Neuron (in vitro differentiated cells): ENCODE measurements around the gene SLC25A18.

Experiments
- H2AFZ ChIP-seq: one replicate; pipeline ENCODE4 v1.6.1; 2013; ENCODE audit warnings: low read depth, mild to moderate bottlenecking, inconsistent platforms, low read length, moderate library complexity
- H3K27me3 ChIP-seq: one replicate; pipeline ENCODE4 v1.6.1; 2013; ENCODE audit warnings: low read length; ENCODE audit not compliant: insufficient read depth
- H3K36me3 ChIP-seq: one replicate; pipeline ENCODE4 v1.6.1; 2013; ENCODE audit warnings: low read length; ENCODE audit not compliant: insufficient read depth
- H3K4me1 ChIP-seq: one replicate; pipeline ENCODE4 v1.6.1; 2013; ENCODE audit warnings: low read length; ENCODE audit not compliant: insufficient read depth
- H3K4me3 ChIP-seq: 2 replicates; pipeline ENCODE4 v1.5.1; 2013; ENCODE audit warnings: mild to moderate bottlenecking, low read length, moderate library complexity
- H3K9me3 ChIP-seq: one replicate; pipeline ENCODE4 v1.6.1; 2013; ENCODE audit warnings: low read length

SLC25A18 gene

DNA sequence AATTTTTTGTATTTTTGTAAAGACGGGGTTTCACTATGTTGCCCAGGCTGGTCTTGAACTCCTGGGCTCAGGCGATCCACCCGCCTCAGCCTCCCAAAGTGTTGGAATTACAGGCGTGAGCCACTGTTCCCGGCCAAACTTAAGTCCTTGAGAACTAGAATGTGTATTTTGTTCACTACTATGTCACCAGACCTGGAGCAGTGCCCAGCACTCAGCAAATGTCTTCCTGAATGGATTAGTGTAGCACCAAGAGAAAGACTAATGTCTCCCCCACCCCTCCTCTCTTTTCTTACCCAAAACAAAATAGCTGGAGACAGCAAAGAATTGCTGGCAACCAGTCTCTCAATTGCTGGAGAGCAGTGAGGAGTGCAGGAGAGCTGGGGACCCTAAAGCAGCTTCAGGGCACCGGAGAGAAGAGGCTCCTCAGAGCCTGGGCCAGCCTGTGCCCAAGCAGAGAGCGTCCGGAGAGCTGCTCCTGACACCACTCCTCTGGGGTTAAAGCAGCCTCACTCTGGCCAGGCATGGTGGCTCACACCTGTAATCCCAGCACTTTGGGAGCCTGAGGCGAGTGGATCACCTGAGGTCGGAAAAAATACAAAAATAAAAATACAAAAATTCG is 14.9 kb downstream of the SLC25A18 start:
- Histone ChIP-seq H3K36me3 (no peaks in the 10 kb centered on the region), H3K27me3 (no peaks in the 10 kb centered on the region), H3K4me1 (peaks cover 13% of the 10 kb centered on the region), H3K4me3 (no peak overlapping the region), H3K9me3 (no peaks in the 10 kb centered on the region), H2AFZ (no peak overlapping the region)

DNA sequence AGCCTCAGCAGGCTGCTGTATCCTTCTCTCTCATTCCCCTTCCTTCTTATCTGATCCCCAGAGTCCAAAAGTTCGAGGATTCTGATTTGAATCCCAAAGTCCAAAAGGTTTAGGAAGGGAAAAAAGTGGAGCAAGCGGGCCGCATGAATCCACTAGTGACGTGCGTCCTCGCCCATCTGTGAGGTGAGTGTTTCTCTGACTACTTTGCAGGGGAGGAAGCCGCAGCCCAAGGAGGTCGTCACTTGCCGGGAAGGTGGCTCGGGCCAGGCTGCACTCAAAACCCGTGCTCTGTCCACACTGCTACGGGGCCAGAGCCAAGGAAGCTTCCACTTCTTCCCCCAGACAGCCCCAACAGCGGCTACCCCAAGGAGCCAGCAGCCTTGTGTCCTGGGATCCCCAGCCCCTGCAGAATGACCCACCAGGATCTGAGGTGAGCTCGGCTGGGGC is 16.3 kb downstream of the SLC25A18 start:
- no peak overlapping the region for H3K4me3 ChIP-seq
- no peaks in the 10 kb centered on the region for H3K9me3 ChIP-seq
- no peak overlapping the region for H2AFZ ChIP-seq
- H3K4me1 ChIP-seq, result peaks cover 13% of the 10 kb centered on the region
- H3K36me3 ChIP-seq, result no peaks in the 10 kb centered on the region
- no peaks in the 10 kb centered on the region for H3K27me3 ChIP-seq

DNA sequence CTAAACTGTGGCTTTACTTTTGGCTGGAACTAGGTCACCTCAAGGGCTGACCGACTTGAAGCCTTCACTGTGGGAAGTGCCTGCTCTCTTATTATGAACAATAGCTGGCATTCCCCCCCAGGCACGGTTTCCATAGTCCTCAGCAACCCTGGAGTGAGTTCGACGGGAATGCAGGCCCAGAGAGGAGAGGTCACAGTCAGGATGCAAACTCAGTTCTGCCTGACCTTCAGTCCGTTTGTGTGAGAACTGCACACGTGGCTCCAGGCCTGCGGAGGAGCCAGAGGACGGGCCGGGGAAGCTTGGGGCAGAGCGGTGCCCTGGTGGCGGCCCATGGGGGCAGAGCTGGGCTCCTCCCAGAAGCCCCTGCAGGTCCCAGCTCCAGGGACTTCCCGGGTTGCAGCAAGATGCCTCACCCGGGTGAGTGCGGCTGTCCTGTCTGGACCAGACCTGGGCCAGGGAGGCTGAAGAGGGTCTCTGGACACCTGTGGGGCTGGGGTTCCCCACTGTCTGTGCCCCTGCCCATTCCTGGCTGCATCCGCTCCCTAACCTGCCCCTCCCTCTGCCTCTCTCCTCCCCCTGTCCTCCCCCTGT is 17.2 kb downstream of the SLC25A18 start:
- H3K27me3 ChIP-seq, result no peaks in the 10 kb centered on the region
- peaks cover 12% of the 10 kb centered on the region for H3K4me1 ChIP-seq
- H3K9me3 ChIP-seq, result no peaks in the 10 kb centered on the region
- H3K36me3 ChIP-seq, result no peaks in the 10 kb centered on the region
- no peak overlapping the region for H2AFZ ChIP-seq
- no peak overlapping the region for H3K4me3 ChIP-seq

DNA sequence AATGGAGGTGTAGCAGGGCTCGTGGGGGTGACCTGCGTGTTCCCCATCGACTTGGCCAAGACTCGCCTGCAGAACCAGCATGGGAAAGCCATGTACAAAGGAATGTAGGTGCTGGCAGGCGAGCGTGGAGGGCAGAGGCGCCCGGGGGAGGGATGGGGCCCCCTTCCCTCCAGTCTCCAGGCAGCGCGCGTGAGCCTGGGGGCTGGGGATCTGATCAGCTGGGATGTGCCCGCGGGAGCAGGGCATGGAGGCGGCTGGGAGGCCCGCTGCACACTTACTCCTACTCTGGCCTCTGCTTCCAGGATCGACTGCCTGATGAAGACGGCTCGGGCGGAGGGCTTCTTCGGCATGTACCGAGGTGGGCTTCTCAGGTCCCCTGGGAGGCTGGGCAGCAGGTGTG is 17.8 kb downstream of the SLC25A18 start:
- Histone ChIP-seq H3K4me1 (peaks cover 10% of the 10 kb centered on the region), H3K4me3 (no peak overlapping the region), H3K27me3 (no peaks in the 10 kb centered on the region), H3K36me3 (no peaks in the 10 kb centered on the region), H3K9me3 (no peaks in the 10 kb centered on the region), H2AFZ (no peak overlapping the region)

DNA sequence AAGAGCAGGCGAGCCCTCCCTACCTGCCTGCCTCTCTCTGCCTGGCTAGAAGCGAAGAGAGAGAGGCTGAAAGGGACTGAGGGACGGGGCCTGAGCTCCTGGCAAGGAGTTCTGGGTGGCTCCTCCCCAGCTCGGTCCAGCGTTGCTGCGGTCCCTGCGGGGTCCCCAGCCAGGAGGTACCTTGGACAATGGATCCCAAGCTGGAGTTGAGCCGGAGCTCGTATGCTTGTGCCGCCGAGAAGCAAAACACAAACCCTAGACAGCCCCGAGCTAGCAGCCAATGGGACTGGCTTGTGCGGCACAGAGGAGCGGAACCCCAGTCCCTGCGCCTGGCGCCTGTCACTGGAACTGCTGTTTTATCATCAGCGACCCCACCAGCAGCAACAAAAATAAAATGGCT is 18.3 kb downstream of the SLC25A18 start:
- Histone ChIP-seq H2AFZ (no peak overlapping the region), H3K9me3 (no peaks in the 10 kb centered on the region), H3K4me3 (no peak overlapping the region), H3K36me3 (no peaks in the 10 kb centered on the region), H3K4me1 (peaks cover 10% of the 10 kb centered on the region), H3K27me3 (no peaks in the 10 kb centered on the region)

DNA sequence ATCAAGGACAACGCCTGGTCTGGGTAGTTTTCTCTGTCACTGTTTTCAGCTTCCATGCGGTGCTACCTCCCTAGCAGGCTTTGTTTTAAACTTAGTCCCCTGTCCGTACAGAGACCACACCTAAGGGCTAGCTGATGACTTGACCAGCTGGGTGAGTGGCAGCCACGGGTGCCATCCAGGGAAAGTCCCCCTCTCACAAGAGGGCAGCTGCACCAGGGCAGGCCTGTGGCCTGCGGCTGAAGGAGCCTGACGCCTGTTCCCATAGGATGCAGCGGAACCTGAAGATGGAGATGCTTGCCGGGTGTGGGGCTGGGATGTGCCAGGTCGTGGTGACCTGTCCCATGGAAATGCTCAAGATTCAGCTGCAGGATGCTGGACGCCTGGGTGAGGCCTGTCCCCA is 19.9 kb downstream of the SLC25A18 start:
- Histone ChIP-seq H3K9me3 (no peaks in the 10 kb centered on the region), H3K36me3 (no peaks in the 10 kb centered on the region), H2AFZ (no peak overlapping the region), H3K4me1 (peaks cover 10% of the 10 kb centered on the region), H3K27me3 (no peaks in the 10 kb centered on the region), H3K4me3 (no peak overlapping the region)

DNA sequence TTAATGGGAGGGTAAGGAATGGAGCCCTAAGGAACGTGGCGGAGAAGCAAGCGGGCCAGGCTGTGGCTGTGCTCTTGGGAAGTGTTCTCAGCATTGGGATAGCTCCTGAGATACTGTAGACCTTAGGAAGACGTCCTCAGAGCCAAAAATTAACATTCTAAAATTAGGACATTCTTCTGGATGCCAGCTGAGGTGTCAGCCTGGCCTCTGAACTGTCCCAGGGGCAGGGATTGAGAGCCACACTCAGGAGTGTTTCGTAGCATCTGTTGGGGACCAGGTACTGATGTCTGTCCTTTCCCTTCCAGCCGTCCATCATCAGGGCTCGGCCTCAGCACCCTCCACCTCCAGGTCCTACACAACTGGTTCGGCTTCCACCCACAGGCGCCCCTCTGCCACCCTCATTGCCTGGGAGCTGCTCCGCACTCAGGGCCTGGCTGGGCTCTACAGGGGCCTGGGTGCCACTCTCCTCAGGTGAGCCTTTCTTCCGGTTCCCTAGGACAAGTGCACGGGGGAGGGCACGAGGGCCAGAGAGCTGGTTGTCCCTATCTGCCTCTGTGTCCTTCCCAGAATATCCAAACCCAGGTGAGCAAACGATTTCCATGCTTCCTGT is 23.6 kb downstream of the SLC25A18 start:
- Histone ChIP-seq H3K9me3 (no peaks in the 10 kb centered on the region), H3K4me1 (no peaks in the 10 kb centered on the region), H3K4me3 (no peak overlapping the region)

DNA sequence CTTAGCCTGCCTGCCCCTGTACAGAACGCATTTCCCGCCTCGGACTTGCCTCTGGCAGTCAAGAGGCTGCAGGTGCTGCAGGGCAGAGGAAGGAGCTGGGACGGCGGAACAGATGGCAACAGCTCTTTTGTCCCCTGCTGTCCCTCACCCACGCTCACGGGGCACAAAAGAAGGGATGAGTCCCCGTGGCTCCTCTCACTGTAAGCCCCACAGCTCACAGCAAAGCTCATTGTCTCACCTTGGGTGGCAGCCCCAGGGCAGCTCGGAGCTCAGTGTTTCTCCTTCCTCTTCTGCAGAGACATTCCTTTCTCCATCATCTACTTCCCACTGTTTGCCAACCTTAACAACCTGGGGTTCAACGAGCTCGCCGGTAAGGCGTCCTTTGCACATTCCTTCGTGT is 24.3 kb downstream of the SLC25A18 start:
- Histone ChIP-seq H3K27me3 (no peaks in the 10 kb centered on the region), H3K4me1 (no peaks in the 10 kb centered on the region), H3K4me3 (no peak overlapping the region), H3K36me3 (peaks cover 20% of the 10 kb centered on the region), H2AFZ (no peak overlapping the region), H3K9me3 (no peaks in the 10 kb centered on the region)

More for the DNA sequence above, 23.6 kb downstream of the SLC25A18 start:
- Histone ChIP-seq H3K27me3 (no peaks in the 10 kb centered on the region), H2AFZ (no peak overlapping the region), H3K36me3 (peaks cover 13% of the 10 kb centered on the region)

DNA sequence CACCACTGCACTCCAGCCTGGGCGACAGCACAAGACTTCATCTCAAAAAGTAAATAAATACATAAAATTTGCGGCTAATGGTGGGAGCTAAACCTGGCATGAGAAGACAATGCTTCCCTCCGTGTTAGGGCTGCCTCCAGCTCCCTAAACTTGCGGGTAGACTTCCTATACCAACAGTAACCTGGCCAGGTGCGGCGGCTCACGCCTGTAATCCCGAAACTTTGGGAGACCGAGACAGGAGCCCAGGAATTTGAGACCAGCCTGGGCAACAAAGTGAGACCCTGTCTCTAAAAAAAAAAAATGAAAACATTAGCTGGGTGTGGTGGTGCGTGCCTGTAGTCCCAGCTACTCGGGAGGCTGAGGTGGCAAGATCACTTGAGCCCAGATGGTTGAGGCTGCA is 25.3 kb downstream of the SLC25A18 start:
- H2AFZ ChIP-seq, result no peak overlapping the region
- peaks cover 27% of the 10 kb centered on the region for H3K36me3 ChIP-seq
- no peaks in the 10 kb centered on the region for H3K27me3 ChIP-seq
- no peaks in the 10 kb centered on the region for H3K4me1 ChIP-seq
- H3K4me3 ChIP-seq, result no peak overlapping the region
- H3K9me3 ChIP-seq, result no peaks in the 10 kb centered on the region

DNA sequence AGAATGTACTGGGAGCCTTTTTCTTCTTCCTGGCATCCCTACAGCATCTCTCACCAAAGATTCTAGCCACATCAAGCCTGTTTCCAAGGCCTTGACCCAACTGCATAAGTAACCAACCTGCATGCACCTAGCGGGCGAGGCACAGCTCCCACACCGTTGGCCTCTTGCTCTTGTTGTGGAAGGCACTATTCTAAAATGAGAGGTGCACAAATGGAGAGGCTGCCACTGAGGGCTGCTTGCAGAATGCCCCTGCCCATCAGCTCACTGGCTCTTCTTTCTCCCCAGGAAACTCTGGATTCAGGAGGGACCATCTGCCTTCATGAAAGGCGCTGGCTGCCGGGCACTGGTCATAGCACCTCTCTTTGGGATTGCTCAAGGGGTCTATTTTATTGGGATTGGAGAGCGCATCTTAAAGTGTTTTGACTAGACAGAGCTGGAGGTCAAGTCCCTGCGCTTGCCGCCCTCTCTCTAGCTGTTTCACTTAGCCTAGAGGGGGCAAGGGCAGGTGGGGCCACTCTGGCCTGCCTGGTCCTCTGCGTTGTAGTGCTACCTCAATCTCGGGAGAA is 26.6 kb downstream of the SLC25A18 start:
- Histone ChIP-seq H3K27me3 (no peaks in the 10 kb centered on the region), H3K4me3 (no peak overlapping the region), H3K36me3 (peaks cover 39% of the 10 kb centered on the region), H3K4me1 (no peaks in the 10 kb centered on the region), H2AFZ (no peak overlapping the region), H3K9me3 (no peaks in the 10 kb centered on the region)

DNA sequence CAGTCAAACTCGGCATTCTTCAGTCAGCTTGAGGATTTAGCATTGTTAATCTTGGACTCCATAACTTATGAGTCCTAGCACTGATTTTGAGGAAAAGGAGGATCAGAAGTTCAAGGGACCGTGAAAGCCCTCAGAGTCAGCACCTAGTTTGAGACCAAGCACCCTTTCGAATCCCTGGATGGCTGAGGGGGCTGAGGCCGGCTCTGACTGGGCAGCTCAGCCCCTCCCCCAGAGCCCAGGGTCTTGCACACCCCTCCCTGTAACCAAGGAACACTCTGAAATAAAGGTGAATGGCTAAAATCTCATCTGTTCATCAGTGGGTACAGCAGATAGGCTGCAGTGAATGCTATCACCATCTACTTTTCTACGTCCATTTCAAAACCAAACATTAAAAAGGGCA is 27.3 kb downstream of the SLC25A18 start:
- no peaks in the 10 kb centered on the region for H3K27me3 ChIP-seq
- no peak overlapping the region for H3K4me3 ChIP-seq
- no peaks in the 10 kb centered on the region for H3K9me3 ChIP-seq
- H2AFZ ChIP-seq, result no peak overlapping the region
- no peaks in the 10 kb centered on the region for H3K4me1 ChIP-seq
- peaks cover 39% of the 10 kb centered on the region for H3K36me3 ChIP-seq

DNA sequence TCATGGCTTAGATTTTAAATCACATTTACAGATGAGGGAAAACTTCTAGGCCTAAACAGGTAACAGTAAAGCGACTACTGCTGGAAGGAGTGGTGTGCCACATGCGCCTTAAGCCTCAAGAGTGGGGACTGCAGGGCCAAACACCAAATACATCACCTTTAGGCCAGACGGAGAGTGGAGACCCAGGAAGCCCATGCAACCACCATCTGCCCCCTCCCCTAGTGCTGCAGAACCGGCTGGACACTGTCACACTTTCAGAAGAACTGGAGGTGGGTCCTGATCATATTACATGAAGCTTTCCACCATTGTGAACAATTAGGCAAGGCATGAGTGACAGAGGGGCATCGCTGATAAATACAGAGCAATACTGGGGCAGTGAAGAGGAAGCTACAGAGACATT is 28.9 kb downstream of the SLC25A18 start:
- peaks cover 4% of the 10 kb centered on the region for H3K9me3 ChIP-seq
- no peaks in the 10 kb centered on the region for H3K4me1 ChIP-seq
- no peak overlapping the region for H3K4me3 ChIP-seq
- H3K27me3 ChIP-seq, result no peaks in the 10 kb centered on the region
- H2AFZ ChIP-seq, result no peak overlapping the region
- peaks cover 51% of the 10 kb centered on the region for H3K36me3 ChIP-seq

DNA sequence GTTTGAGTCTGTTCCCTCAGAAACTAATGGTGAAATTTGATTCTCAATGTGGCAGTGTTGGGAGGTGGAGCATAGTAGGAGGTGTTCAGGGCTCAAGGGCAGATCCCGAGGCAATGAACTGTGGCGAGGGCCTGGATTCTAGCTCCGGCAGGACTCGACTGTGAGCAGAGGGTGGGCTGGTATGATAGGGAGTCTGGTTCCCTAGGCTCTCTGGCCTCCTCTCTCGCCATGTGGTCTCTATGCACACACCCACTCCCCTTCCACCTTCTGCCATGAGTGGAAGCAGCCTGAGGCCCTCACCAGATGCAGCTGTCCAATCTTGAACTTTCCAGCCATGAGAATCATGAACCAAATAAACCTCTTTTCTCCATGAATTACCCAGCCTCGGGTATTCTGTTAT is 32.9 kb downstream of the SLC25A18 start:
- peaks cover 75% of the 10 kb centered on the region for H3K36me3 ChIP-seq
- no peak overlapping the region for H2AFZ ChIP-seq
- H3K9me3 ChIP-seq, result peaks cover 4% of the 10 kb centered on the region
- H3K4me1 ChIP-seq, result no peaks in the 10 kb centered on the region
- H3K27me3 ChIP-seq, result no peaks in the 10 kb centered on the region
- H3K4me3 ChIP-seq, result no peak overlapping the region
